HepG2 (cell line): ENCODE results near the gene ARMH2. TPM values are rescaled to one million over a fixed set of nuclear protein-coding genes. Genes with fewer than 3 reads are reported as not detected.

ENCODE experiments used
- ATAC-seq: fragments of 200-7000 bp; cut with Tn5 transposase; 3 replicates; pipeline ENCODE4 v1.9.1; 2020; ENCODE audit warnings: mild to moderate bottlenecking, moderate library complexity
- BruUV-seq: library from RNA; stranded (reverse); fragments of 400-500 nt; replicated peaks from 2 replicates; lab custom pipeline; 2021; lab: Mats Ljungman, UMichigan
- CTCF ChIA-PET: fragments of 300-600 bp; formaldehyde crosslinking; extraction: SDS; loops from one replicate; lab custom pipeline; 2021; ENCODE audit warnings: low total read pairs, inconsistent platforms, low intra/inter-chr PET ratio; lab: Yijun Ruan, JAX
- POLR2A ChIA-PET: fragments of 350-600 bp; sonication (Branson Sonifier 250); formaldehyde crosslinking; loops from one replicate; lab custom pipeline; 2020; ENCODE audit warnings: antibody characterized with exemption, inconsistent platforms; lab: Yijun Ruan, JAX
- DNase-seq: peaks from one replicate; pipeline ENCODE4 v3.0.0-alpha.2; 2015; ENCODE audit warnings: low spot score
- FAIRE-seq: peaks from 3 replicates; lab custom pipeline; 2011; peaks lifted over from hg19 to GRCh38; lab: Jason Lieb, UNC
- H2AFZ ChIP-seq: one replicate; pipeline ENCODE4 v1.6.1; 2011; ENCODE audit warnings: low read length, inconsistent platforms
- H3K27ac ChIP-seq: fragments of 300-600 bp; 3 replicates; pipeline ENCODE4 v1.8.0; 2011; ENCODE audit warnings: mixed run types, mild to moderate bottlenecking, mixed read lengths, low read length, inconsistent platforms; ENCODE audit not compliant: insufficient read depth; ENCODE audit errors: extremely low read length
- H3K27me3 ChIP-seq, 2 experiments: fragments of 200-600 bp in 1 of 2; 2 replicates in 1 of 2; 3 replicates in 1 of 2; pipeline versions ENCODE4 v1.6.0 to v1.8.0; 2011; ENCODE audit warnings: low read length in 2 of 2, mild to moderate bottlenecking in 2 of 2, moderate library complexity in 2 of 2, inconsistent platforms in 1 of 2; ENCODE audit not compliant: insufficient read depth in 2 of 2, control insufficient read depth in 1 of 2
- H3K36me3 ChIP-seq, 2 experiments: fragments of 200-600 bp in 1 of 2; replicated peaks in 1 of 2; 2 replicates in 1 of 2; 3 replicates in 1 of 2; pipeline versions ENCODE4 v1.5.1 to v1.8.0; 2011; ENCODE audit warnings: low read length in 2 of 2, inconsistent platforms in 1 of 2; ENCODE audit not compliant: insufficient read depth in 2 of 2, control insufficient read depth in 1 of 2
- H3K4me1 ChIP-seq: 2 replicates; pipeline ENCODE4 v1.5.1; 2012; ENCODE audit warnings: low read length, inconsistent platforms; ENCODE audit not compliant: insufficient read depth
- H3K4me2 ChIP-seq: 2 replicates; pipeline ENCODE4 v1.6.0; 2011; ENCODE audit warnings: low read depth, low read length, inconsistent platforms
- H3K4me3 ChIP-seq, 3 experiments: fragments of 200-600 bp in 1 of 3; sonication (generic), shearing (Covaris generic) in 1 of 3; replicated peaks in 1 of 3; 2 replicates each; pipeline ENCODE4 v1.5.1; 2011 to 2016; ENCODE audit warnings: low read length in 3 of 3, inconsistent platforms in 2 of 3, low read depth in 2 of 3, mild to moderate bottlenecking in 2 of 3, control low read depth in 1 of 3, mixed read lengths in 1 of 3; ENCODE audit not compliant: insufficient read depth in 1 of 3
- H3K79me2 ChIP-seq: one replicate; pipeline ENCODE4 v1.6.1; 2011; ENCODE audit warnings: low read length, inconsistent platforms; ENCODE audit not compliant: insufficient read depth
- H3K9ac ChIP-seq: 2 replicates; pipeline ENCODE4 v1.6.0; 2011; ENCODE audit warnings: mild to moderate bottlenecking, low read depth, low read length, inconsistent platforms; ENCODE audit not compliant: insufficient read depth
- H3K9me3 ChIP-seq: 2 replicates; pipeline ENCODE4 v1.5.1; 2012; ENCODE audit warnings: mild to moderate bottlenecking, low read length
- H4K20me1 ChIP-seq: 2 replicates; pipeline ENCODE4 v1.6.0; 2011; ENCODE audit warnings: inconsistent platforms, mild to moderate bottlenecking, low read length, moderate library complexity; ENCODE audit not compliant: insufficient read depth
- HMG20B ChIP-seq: conservative IDR thresholded peaks from 2 replicates; pipeline ENCODE4 v1.6.1; 2016; ENCODE audit warnings: missing genetic modification reagents, missing compliant biosample characterization
- HMGXB3 ChIP-seq: sonication (generic); formaldehyde crosslinking; IDR thresholded peaks from 2 replicates; pipeline ENCODE4 v1.4.0; 2020; ENCODE audit warnings: missing genetic modification reagents, borderline replicate concordance
- KMT2A ChIP-seq: sonication (generic); formaldehyde crosslinking; IDR thresholded peaks from 2 replicates; pipeline ENCODE4 v1.4.0; 2020; ENCODE audit warnings: missing genetic modification reagents
- PAWR ChIP-seq: sonication (generic); formaldehyde crosslinking; IDR thresholded peaks from 2 replicates; pipeline ENCODE4 v1.4.0; 2020; ENCODE audit warnings: missing genetic modification reagents, mild to moderate bottlenecking, borderline replicate concordance
- ZBTB40 ChIP-seq, 2 experiments: fragments of 450-650 bp in 1 of 2; sonication (generic) in 1 of 2; formaldehyde crosslinking in 1 of 2; IDR thresholded peaks; 2 replicates each; pipeline versions ENCODE4 v1.6.1 to v1.8.0; 2016 to 2022; ENCODE audit warnings: antibody characterized with exemption in 1 of 2, mild to moderate bottlenecking in 1 of 2, missing genetic modification reagents in 1 of 2
- ZNF589 ChIP-seq: sonication (generic); formaldehyde crosslinking; conservative IDR thresholded peaks from 2 replicates; pipeline ENCODE4 v1.8.0; 2022; ENCODE audit warnings: mild to moderate bottlenecking, moderate library complexity, missing genetic modification reagents
- ZNF891 ChIP-seq: sonication (generic); formaldehyde crosslinking; IDR thresholded peaks from 2 replicates; pipeline ENCODE4 v1.5.0; 2020; ENCODE audit warnings: mild to moderate bottlenecking, missing genetic modification reagents
- WGBS: methylation state at CpG from one replicate; pipeline ENCODE4 v1.1.6; 2017; ENCODE audit warnings: low lambda C conversion rate; 5-methylcytosine and 5-hydroxymethylcytosine counted together
- in situ Hi-C: cut with HindIII; loops from 2 replicates; pipeline ENCODE4 v1.10.0; 2017; ENCODE audit warnings: low pct_unique_long_range_greater_than_20kb; ENCODE audit not compliant: extremely low pct_ligation_motif_present
- intact Hi-C: fragments of 100-400 bp; cut with micrococcal nuclease; formaldehyde crosslinking; loops from one replicate; pipeline ENCODE4 v1.10.0; 2022; ENCODE audit not compliant: unreplicated experiment
- polyA plus RNA-seq, 8 experiments: library from polyadenylated mRNA; depleted of rRNA in 3 of 8; stranded (reverse) in 7 of 8; unstranded in 1 of 8; fragments of >200 nt; fragmentation: Illumina TruSeq in 4 of 8; extraction: Trizol in 4 of 8; gene quantifications; 2 replicates each; pipeline versions ENCODE4 v1.2.1 to v1.2.3, GENCODE V29; 2011 to 2016; ENCODE audit warnings: low read depth in 4 of 8, missing spikeins in 1 of 8, mixed read lengths in 1 of 8; ENCODE audit not compliant: insufficient read depth in 1 of 8
- total RNA-seq, 5 experiments: library from RNA; depleted of rRNA; stranded (reverse); fragments of >200 nt; fragmentation: Illumina TruSeq; extraction: Trizol; gene quantifications; 2 replicates each; pipeline ENCODE4 v1.2.3, GENCODE V29; 2016; ENCODE audit warnings: low read depth in 1 of 5

Gene ARMH2
- total and polyA plus RNA-seq, 2 of the 13 experiments (the other 11 are each of a cell fraction or from before 2014, with no cell fraction given): not detected

DNA sequence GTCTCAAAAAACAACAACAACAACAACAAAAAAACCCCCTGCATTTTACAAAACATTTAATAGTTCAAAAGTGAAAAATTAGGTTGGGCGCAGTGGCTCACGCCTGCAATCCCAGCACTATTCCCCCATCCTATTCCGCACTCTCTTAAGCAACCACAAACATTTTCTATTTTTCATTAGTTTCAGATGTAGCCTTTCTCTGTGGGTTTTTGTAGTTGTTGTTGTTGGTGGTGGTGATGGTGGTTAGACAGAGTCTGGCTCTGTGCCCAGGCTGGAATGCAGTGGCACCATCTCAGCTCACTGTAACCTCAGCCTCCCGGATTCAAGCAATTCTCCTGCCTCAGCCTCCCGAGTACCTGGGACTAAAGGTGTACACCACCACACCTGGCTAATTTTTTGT lies 30.4 kb downstream of the ARMH2 start:
- no peaks in the 10 kb centered on the region for H3K36me3 ChIP-seq
- no peak for FAIRE-seq
- H3K9ac ChIP-seq: no peak overlapping the region
- H3K4me1 ChIP-seq: peaks cover 49% of the 10 kb centered on the region
- no peak overlapping the region for H3K27ac ChIP-seq
- no peaks in the 10 kb centered on the region for H3K79me2 ChIP-seq
- intact Hi-C loops: no loop called here
- TF ChIP-seq HMGXB3 (no peak), ZNF891 (no peak), HMG20B (CRISPR knock-in tag) (no peak), ZBTB40 (IDR thresholded peaks at IDR 0.05) (no peak), ZBTB40 (CRISPR knock-in tag; IDR thresholded peaks at IDR 0.05) (no peak), PAWR (CRISPR knock-in tag) (no peak), KMT2A (CRISPR knock-in tag) (no peak), ZNF589 (no peak)
- ChIA-PET CTCF (no interaction called here), POLR2A (no interaction called here)
- no peaks in the 10 kb centered on the region for H3K9me3 ChIP-seq
- no peak for ATAC-seq
- H3K4me3 ChIP-seq: no peak overlapping the region
- DNase-seq: no peak
- no peak overlapping the region for H3K4me2 ChIP-seq
- 99% methylated on average over 5 of the region's 5 CpGs for WGBS
- no peaks in the 10 kb centered on the region for H3K27me3 ChIP-seq
- no TSS peak for BruUV-seq
- no peaks in the 10 kb centered on the region for H4K20me1 ChIP-seq
- H2AFZ ChIP-seq: no peak overlapping the region
- in situ Hi-C loops: loop anchor here (5.0 kb wide), 1 partner anchor 186 kb away; no protein-coding TSS in a partner anchor
